Mucosa of stomach (tissue), 1 donor: ENCODE data around the gene KLHL11.
"Not testable (repeated sequence)": the region's sequence is repeated elsewhere in the genome, so short reads cannot be mapped to it uniquely, and the experiment has no call there.

Source experiments
- H3K27me3 ChIP-seq: one replicate; pipeline ENCODE4 v1.7.0; 2013; ENCODE audit warnings: mild to moderate bottlenecking, low read length; ENCODE audit not compliant: control insufficient read depth, insufficient read depth
- H3K36me3 ChIP-seq: one replicate; pipeline ENCODE4 v1.7.0; 2013; ENCODE audit warnings: low read length; ENCODE audit not compliant: control insufficient read depth, insufficient read depth
- H3K4me1 ChIP-seq: one replicate; pipeline ENCODE4 v1.7.0; 2013; ENCODE audit warnings: mild to moderate bottlenecking, low read length; ENCODE audit not compliant: control insufficient read depth, insufficient read depth
- H3K4me3 ChIP-seq: one replicate; pipeline ENCODE4 v1.7.0; 2013; ENCODE audit warnings: low read length
- H3K9ac ChIP-seq: one replicate; pipeline ENCODE4 v1.7.0; 2013; ENCODE audit warnings: mild to moderate bottlenecking, low read length, moderate library complexity
- H3K9me3 ChIP-seq: one replicate; pipeline ENCODE4 v1.7.0; 2013; ENCODE audit warnings: mild to moderate bottlenecking, low read length, moderate library complexity; ENCODE audit not compliant: control insufficient read depth
- donor health status: Pancreatic carcinoma.

KLHL11 gene

DNA sequence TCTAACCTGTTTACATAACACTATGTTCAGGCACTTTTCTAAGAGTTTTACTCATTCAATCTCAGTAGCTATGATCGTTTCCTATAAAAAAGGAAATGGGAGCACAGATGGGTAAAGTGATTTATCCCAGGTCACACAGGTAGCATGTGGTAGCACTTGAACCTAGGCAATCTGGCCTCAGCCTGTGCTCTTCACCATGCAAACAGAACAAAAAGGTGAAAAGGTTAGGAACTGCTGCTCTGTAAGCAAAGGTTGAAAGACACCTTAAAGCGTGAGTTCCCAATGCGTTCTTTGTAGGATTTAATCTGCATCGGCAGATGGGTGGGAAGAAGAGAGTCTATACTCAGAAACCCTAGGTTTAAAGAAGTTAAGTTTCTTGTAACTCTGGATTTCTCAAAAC lies 14.9 kb upstream of the KLHL11 start:
- no peaks in the 10 kb centered on the region for H3K4me1 ChIP-seq
- no peaks in the 10 kb centered on the region for H3K9me3 ChIP-seq
- no peak overlapping the region for H3K4me3 ChIP-seq
- H3K9ac ChIP-seq, result no peak overlapping the region
- peaks cover 22% of the 10 kb centered on the region for H3K36me3 ChIP-seq
- H3K27me3 ChIP-seq, result no peaks in the 10 kb centered on the region

DNA sequence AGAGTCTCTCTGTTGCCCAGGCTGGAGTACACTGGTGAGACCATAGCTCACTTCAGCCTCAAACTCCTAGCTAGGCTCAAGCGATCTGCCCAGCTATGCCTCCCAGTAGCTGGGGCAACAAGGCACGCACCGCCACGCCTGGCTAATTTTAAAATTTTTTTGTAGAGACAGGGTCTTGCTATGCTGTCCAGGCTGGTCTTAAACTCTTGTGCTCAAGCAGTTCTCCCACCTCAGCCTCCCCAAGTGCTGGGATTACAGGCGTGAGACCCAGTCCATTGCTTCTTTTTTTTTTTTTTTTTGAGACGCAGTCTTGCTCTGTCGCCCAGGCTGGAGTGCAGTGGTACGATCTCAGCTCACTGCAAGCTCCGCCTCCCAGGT lies 9.1 kb upstream of the KLHL11 start:
- H3K9me3 ChIP-seq, H3K4me1 ChIP-seq, H3K27me3 ChIP-seq, H3K9ac ChIP-seq, H3K4me3 ChIP-seq: not testable (repeated sequence)
- H3K36me3 ChIP-seq, result peaks cover 17% of the 10 kb centered on the region

DNA sequence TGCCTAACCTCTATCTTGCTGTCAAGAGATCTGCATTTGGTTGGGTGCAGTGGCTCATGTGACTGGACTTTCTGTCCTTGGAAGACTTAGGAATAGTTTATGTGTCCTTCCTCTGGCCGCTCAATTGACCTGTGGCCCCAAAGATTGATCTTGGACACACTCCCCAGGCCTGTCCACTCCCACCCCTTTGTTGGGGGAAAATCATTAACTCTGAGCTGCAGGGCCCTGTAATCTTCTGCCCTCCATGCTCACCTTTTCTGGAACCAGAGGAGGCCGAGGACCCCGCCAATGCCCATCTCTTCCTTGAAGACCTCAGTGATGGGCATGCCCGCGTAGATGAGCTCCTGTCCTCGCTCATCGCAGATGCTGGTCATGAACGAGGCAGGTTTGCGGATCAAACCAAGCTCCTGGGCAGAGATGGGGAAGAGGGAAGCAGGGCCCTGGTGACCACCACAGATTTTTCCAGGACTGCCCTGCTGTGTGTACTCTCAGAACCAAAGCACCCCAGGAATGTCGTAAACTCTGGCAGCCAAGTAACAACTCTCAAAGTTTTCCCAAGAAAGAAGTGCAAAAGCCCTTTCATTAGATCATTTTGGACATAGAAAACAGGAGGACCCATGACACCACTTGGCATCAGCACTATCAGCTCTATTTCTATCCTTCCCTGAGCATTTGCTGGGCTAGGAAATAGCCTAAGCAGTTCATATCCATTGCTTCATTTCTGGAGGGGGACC lies 8.5 kb upstream of the KLHL11 start:
- Histone ChIP-seq H3K9ac (no peak overlapping the region), H3K36me3 (peaks cover 13% of the 10 kb centered on the region), H3K4me1 (no peaks in the 10 kb centered on the region), H3K9me3 (no peaks in the 10 kb centered on the region), H3K27me3 (no peaks in the 10 kb centered on the region), H3K4me3 (no peak overlapping the region)

DNA sequence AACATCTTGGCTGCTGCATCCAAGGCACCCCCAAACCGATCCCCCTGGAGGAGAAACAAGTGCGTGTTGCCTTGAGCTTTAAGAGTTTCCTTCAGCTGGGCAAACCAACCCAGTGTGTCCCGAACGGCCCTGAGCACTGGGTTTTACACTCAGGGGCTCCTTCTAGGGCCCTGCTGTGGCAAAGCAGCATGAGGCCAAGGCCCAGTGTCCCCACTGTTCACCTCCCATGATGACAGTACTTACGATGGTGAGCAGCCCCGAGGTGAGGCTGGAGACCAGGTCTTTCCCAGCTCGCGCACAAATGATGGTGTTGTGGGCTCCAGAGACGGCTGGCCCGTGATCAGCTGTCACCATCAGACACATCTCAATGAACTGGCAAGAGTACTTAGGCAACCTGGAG lies 6.6 kb upstream of the KLHL11 start:
- no peaks in the 10 kb centered on the region for H3K9me3 ChIP-seq
- no peak overlapping the region for H3K9ac ChIP-seq
- H3K36me3 ChIP-seq, result peaks cover 10% of the 10 kb centered on the region
- no peaks in the 10 kb centered on the region for H3K27me3 ChIP-seq
- H3K4me3 ChIP-seq, result no peak overlapping the region
- H3K4me1 ChIP-seq, result no peaks in the 10 kb centered on the region

DNA sequence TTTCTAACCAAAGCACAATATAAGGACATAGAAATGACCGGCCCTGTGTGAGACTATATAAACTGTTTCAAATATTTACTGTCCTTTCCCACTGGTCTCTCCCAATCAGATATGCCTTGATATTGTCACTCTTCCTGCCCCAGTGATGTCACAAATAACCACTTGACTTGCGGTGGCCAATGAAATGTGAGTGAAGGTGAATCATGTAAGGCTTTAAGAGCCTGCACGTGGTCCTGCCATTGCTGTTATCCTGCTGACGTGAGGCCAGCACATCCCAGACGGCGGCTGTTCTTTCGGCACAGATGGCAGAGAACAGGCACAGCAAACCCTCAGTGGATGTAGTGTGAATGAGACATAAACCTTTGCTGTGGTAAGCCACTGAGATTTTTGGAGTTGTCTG lies 5.4 kb upstream of the KLHL11 start:
- no peaks in the 10 kb centered on the region for H3K4me1 ChIP-seq
- peaks cover 12% of the 10 kb centered on the region for H3K36me3 ChIP-seq
- no peak overlapping the region for H3K9ac ChIP-seq
- no peaks in the 10 kb centered on the region for H3K9me3 ChIP-seq
- no peak overlapping the region for H3K4me3 ChIP-seq
- no peaks in the 10 kb centered on the region for H3K27me3 ChIP-seq

DNA sequence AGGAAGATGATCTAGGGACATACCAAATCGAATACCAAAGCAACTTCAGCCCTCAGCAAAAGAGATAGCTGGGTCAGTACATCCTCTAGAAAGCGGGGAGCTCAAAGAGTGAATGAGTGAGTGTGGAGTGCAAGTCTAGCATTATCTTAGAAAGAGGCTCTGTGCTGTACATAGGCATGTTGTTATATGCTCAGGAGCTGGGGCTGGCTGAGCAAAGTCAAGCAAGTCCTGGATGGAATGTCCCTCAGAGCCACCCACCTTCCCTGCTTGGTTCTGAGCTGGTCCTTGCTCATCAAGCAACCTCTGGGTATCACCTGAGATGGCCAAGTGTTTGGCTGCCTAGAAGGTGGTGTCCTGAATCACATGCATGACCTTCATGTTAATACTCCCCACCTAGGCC lies 4.9 kb upstream of the KLHL11 start:
- H3K36me3 ChIP-seq, result peaks cover 12% of the 10 kb centered on the region
- no peak overlapping the region for H3K9ac ChIP-seq
- no peaks in the 10 kb centered on the region for H3K4me1 ChIP-seq
- H3K4me3 ChIP-seq, result no peak overlapping the region
- no peaks in the 10 kb centered on the region for H3K9me3 ChIP-seq
- H3K27me3 ChIP-seq, result no peaks in the 10 kb centered on the region

DNA sequence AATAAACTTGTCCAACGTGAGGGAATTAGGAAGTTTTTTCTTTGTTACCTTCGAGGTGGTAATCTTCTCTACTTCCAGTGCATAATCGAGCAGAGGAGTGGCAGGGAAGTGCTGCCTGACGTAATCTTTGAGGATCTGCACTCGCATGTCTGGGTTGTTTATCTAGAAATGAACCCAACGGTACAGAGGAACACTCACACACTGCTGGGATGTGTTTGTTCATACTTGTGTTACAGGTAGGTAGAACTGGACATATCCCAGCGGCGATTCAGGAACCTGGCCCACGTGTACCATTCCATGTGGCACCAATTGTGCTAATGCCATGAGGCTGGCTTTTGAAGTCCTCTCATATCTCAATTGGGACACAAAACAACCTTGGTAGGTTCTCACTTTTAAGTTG lies 4.2 kb upstream of the KLHL11 start:
- H3K4me1 ChIP-seq, result no peaks in the 10 kb centered on the region
- H3K27me3 ChIP-seq, result no peaks in the 10 kb centered on the region
- H3K9me3 ChIP-seq, result no peaks in the 10 kb centered on the region
- no peak overlapping the region for H3K9ac ChIP-seq
- no peak overlapping the region for H3K4me3 ChIP-seq
- peaks cover 12% of the 10 kb centered on the region for H3K36me3 ChIP-seq

DNA sequence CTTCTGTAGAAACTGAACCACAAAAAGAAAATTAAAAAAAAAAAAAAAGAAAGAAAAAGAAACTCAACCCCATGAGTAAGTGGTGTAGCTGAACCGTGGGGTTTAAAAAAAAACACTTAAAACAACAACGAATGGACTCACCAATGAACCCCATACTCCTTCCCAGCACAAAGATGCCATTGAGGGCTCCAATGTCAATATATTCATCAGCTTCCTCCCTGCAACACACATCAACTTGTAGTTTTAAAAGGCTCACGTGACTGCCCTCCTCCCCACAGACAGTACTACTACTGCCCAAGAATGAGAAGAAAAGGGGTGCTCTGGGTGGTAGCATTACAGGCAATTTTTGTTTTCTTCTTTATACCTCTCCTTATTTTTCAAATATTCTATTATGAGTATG lies 3.3 kb upstream of the KLHL11 start:
- H3K9ac ChIP-seq, result no peak overlapping the region
- no peak overlapping the region for H3K4me3 ChIP-seq
- H3K9me3 ChIP-seq, result no peaks in the 10 kb centered on the region
- peaks cover 12% of the 10 kb centered on the region for H3K36me3 ChIP-seq
- peaks cover 8% of the 10 kb centered on the region for H3K4me1 ChIP-seq
- no peaks in the 10 kb centered on the region for H3K27me3 ChIP-seq

DNA sequence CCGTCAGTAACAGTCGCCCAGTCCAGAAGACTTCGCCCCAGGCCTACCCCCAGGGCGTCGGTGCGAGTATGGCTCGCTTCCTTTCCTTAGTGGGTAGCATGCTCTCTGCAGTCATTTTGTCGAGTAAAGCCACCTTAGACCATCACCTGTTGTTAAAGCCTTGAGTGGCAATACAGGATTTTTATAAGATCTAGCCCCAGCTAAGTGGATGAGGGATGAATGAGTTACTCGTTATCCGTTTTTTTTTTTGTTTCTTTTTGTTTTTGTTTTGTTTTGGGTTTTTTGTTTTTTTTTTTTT lies 322 bp upstream of the KLHL11 start:
- Histone ChIP-seq H3K9me3 (no peaks in the 10 kb centered on the region), H3K9ac (peak overlapping the region; percentile 87), H3K4me3 (no peak overlapping the region), H3K36me3 (peaks cover 9% of the 10 kb centered on the region), H3K4me1 (peaks cover 15% of the 10 kb centered on the region), H3K27me3 (no peaks in the 10 kb centered on the region)

DNA sequence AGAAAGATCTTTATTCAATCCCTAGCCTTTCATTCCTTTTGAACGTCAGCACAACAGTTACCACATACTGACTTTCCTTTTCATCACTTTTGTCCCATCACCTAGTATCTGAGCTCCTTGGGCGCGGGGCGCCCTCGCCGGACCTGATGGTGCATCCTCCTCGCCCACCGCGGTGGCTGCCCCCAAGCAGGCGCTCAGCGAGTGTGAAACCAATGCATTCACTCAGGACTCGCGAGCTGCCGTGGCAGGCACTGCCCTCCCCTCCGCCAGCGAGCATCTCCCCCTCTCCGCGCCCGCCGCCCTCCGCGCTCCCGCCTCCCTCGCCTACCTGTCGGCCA lies 756 bp downstream of the KLHL11 start:
- Histone ChIP-seq H3K36me3 (peaks cover 3% of the 10 kb centered on the region), H3K4me3 (peak overlapping the region; percentile 92), H3K4me1 (peaks cover 15% of the 10 kb centered on the region)

DNA sequence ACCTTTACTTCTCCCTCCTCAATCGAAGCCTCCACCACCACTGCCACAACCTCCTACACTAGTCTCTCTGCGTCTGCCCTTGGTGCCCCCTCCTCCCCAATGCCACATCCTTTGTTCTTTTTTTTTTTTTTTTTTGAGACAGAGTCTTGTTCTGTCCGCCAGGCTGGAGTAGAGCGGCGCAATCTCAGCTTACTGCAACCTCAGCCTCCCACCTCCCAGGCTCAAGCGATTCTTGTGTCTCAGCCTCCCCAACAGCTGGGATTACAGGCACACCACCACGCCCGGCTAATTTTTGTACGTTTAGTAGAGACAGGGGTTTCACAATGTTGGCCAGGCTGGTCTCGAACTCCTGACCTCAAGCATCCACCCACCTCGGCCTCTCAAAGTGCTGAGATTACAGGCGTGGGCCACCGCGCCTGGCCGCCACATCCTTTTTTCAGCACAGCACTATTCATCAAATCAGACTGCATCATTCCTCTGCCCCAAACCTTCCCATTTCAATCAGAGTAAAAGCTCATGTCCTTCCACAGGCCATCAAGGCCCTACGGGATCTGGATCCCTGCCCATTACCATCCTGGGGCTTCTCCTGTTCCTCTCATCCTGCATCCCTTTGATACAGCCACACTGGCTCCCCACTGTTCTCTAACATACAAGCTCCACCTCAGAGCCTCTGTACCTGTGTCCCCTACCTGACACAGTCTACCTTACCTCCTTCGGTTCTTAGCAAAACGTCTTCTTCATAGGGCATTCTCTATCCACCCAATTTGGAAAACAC lies 2.0 kb downstream of the KLHL11 start:
- Histone ChIP-seq H3K36me3 (peaks cover 3% of the 10 kb centered on the region), H3K4me1 (peaks cover 15% of the 10 kb centered on the region), H3K9ac (peak overlapping the region; percentile 87), H3K9me3 (no peaks in the 10 kb centered on the region), H3K4me3 (peak overlapping the region; percentile 92), H3K27me3 (no peaks in the 10 kb centered on the region)

More for the DNA sequence above, 756 bp downstream of the KLHL11 start:
- Histone ChIP-seq H3K9ac (peak overlapping the region; percentile 87), H3K27me3 (no peaks in the 10 kb centered on the region), H3K9me3 (no peaks in the 10 kb centered on the region)

DNA sequence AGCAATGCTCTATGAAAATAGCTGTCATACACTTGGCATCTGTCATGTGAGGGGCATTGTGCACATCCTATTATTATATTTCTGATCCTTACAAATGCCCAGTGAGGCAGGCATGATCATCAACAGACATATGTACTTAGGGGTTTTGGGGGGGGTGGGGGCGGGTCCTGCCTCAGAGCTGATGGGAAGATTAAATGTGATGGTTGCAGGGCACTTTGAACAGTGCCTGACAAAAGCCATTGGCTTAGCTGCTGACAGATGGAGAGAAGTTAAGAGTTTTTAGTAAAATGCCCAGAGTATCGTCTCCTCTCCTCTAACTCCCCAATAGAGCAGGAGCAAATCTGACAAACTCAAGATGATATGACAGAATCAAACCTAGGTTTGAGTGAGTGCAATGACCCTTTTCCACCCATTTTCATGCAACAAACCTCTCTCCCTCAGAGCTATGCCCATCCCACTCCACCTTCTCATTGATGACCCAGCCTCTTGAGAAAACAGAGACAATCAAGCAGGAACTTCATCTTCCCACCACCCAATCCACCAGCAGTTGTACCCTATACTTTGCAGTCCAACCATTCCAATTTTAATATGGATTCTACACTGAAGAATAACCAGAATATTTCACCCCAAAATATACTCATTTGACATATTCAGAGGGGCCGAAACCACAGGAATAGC lies 4.8 kb downstream of the KLHL11 start:
- no peaks in the 10 kb centered on the region for H3K27me3 ChIP-seq
- H3K9ac ChIP-seq, result no peak overlapping the region
- H3K4me3 ChIP-seq, result no peak overlapping the region
- peaks cover 15% of the 10 kb centered on the region for H3K4me1 ChIP-seq
- H3K9me3 ChIP-seq, result no peaks in the 10 kb centered on the region
- H3K36me3 ChIP-seq, result no peaks in the 10 kb centered on the region
